NCI-H526 treated with DMSO at 0.1 percent for 48 hours (cell line): ENCODE measurements around the gene ACVR1.
A peak's percentile ranks its signal among the peaks of the same experiment; 100 is the strongest.

Experiments
- DNase-seq: peaks from one replicate; lab custom pipeline; 2025; lab: John Stamatoyannopoulos, UW

ACVR1 gene

GRCh38 chr2:157876066-157876785 is at the start of gene ACVR1:
Gene ACVR1 (minus strand): TSS chr2:157876330. CDS start chr2:157799493, 76,837 bp downstream.
- peak; percentile 91 for DNase-seq

GRCh38 chr2:157925071-157925470 is 48.9 kb upstream of the ACVR1 start:
- no peak for DNase-seq

GRCh38 chr2:157923598-157924217 is 47.6 kb upstream of the ACVR1 start:
- no peak for DNase-seq

- no peak for DNase-seq
Measured at GRCh38 chr2:157922815-157923214, 46.7 kb upstream of the ACVR1 start.

- DNase-seq, result no peak
Measured at GRCh38 chr2:157922336-157922735, 46.2 kb upstream of the ACVR1 start.

GRCh38 chr2:157920736-157921135 is 44.6 kb upstream of the ACVR1 start:
- no peak for DNase-seq

- DNase-seq, result no peak
Measured at GRCh38 chr2:157919181-157919580, 43.1 kb upstream of the ACVR1 start.

GRCh38 chr2:157918319-157918718 is 42.2 kb upstream of the ACVR1 start:
- no peak for DNase-seq

GRCh38 chr2:157911750-157912149 is 35.6 kb upstream of the ACVR1 start:
- DNase-seq, result no peak

GRCh38 chr2:157911246-157911645 is 35.1 kb upstream of the ACVR1 start:
- DNase-seq, result no peak

- DNase-seq, result no peak
Measured at GRCh38 chr2:157905092-157905491, 29.0 kb upstream of the ACVR1 start.

- DNase-seq, result no peak
Measured at GRCh38 chr2:157903626-157904025, 27.5 kb upstream of the ACVR1 start.

- no peak for DNase-seq
Measured at GRCh38 chr2:157903151-157903550, 27.0 kb upstream of the ACVR1 start.

- DNase-seq, result no peak
Measured at GRCh38 chr2:157902692-157903091, 26.6 kb upstream of the ACVR1 start.

- no peak for DNase-seq
Measured at GRCh38 chr2:157901325-157901724, 25.2 kb upstream of the ACVR1 start.

GRCh38 chr2:157900684-157901083 is 24.6 kb upstream of the ACVR1 start:
- no peak for DNase-seq

- DNase-seq, result no peak
Measured at GRCh38 chr2:157900203-157900602, 24.1 kb upstream of the ACVR1 start.

GRCh38 chr2:157899125-157899839 is 23.2 kb upstream of the ACVR1 start:
- no peak for DNase-seq

- DNase-seq, result no peak
Measured at GRCh38 chr2:157898591-157898996, 22.5 kb upstream of the ACVR1 start.

GRCh38 chr2:157897106-157897971 is 21.2 kb upstream of the ACVR1 start:
- no peak for DNase-seq

- no peak for DNase-seq
Measured at GRCh38 chr2:157895531-157895930, 19.4 kb upstream of the ACVR1 start.
